CD14-positive monocyte (primary cell): ENCODE results near the gene COL24A1. TPM values are rescaled to one million over a fixed set of nuclear protein-coding genes. Genes with fewer than 3 reads are reported as not detected.

Source experiments
- DNase-seq, 3 donors: peaks; one replicate each; pipeline ENCODE4 v3.0.0-alpha.2; 2011 to 2022
- H2AFZ ChIP-seq: 2 replicates; pipeline ENCODE4 v1.6.0; 2012; ENCODE audit warnings: mild to moderate bottlenecking, low read depth, low read length, inconsistent platforms; ENCODE audit not compliant: insufficient read depth, poor library complexity, severe bottlenecking
- H3K27ac ChIP-seq, 2 donors: 1 replicate in 1 of 2; 2 replicates in 1 of 2; pipeline ENCODE4 v1.5.1; 2012 to 2013; ENCODE audit warnings: low read length in 2 of 2, control low read depth in 1 of 2, inconsistent platforms in 1 of 2, low read depth in 1 of 2, mild to moderate bottlenecking in 1 of 2
- H3K27me3 ChIP-seq, 2 donors: one replicate each; pipeline versions ENCODE4 v1.6.0 to v1.6.1; 2011 to 2013; ENCODE audit warnings: low read length in 2 of 2; ENCODE audit not compliant: control insufficient read depth in 2 of 2, insufficient read depth in 2 of 2
- H3K36me3 ChIP-seq, 2 donors: replicated peaks in 1 of 2; 1 replicate in 1 of 2; 2 replicates in 1 of 2; pipeline versions ENCODE4 v1.5.1 to v1.6.1; 2012 to 2013; ENCODE audit warnings: low read length in 2 of 2, control low read depth in 1 of 2, inconsistent platforms in 1 of 2, mild to moderate bottlenecking in 1 of 2; ENCODE audit not compliant: insufficient read depth in 2 of 2, control insufficient read depth in 1 of 2
- H3K4me1 ChIP-seq, 2 donors: 1 replicate in 1 of 2; 2 replicates in 1 of 2; pipeline versions ENCODE4 v1.5.1 to v1.6.1; 2012 to 2013; ENCODE audit warnings: low read length in 2 of 2, control low read depth in 1 of 2, inconsistent platforms in 1 of 2, mild to moderate bottlenecking in 1 of 2, moderate library complexity in 1 of 2; ENCODE audit not compliant: insufficient read depth in 2 of 2, control insufficient read depth in 1 of 2
- H3K4me2 ChIP-seq: replicated peaks from 2 replicates; pipeline ENCODE3; 2012; ENCODE audit warnings: low read length, moderate library complexity, mild to moderate bottlenecking; ENCODE audit not compliant: poor library complexity, severe bottlenecking; ENCODE audit errors: extremely low read depth
- H3K4me3 ChIP-seq, 3 experiments: fragments of 200-600 bp in 1 of 3; sonication (generic) in 1 of 3; replicated peaks in 1 of 3; 1 replicate in 2 of 3; 2 replicates in 1 of 3; pipeline ENCODE4 v1.5.1; 2011 to 2013; ENCODE audit warnings: low read length in 3 of 3, mild to moderate bottlenecking in 3 of 3, control low read depth in 2 of 3, low read depth in 2 of 3, inconsistent platforms in 1 of 3, moderate library complexity in 1 of 3
- H3K79me2 ChIP-seq: 2 replicates; pipeline ENCODE4 v1.6.0; 2012; ENCODE audit warnings: mild to moderate bottlenecking, control low read depth, inconsistent platforms, low read length, moderate library complexity; ENCODE audit not compliant: insufficient read depth
- H3K9ac ChIP-seq: 2 replicates; pipeline ENCODE4 v1.6.0; 2017; ENCODE audit warnings: low read length, mild to moderate bottlenecking; ENCODE audit not compliant: insufficient read depth, poor library complexity, severe bottlenecking
- H3K9me3 ChIP-seq, 2 donors: replicated peaks in 1 of 2; 1 replicate in 1 of 2; 2 replicates in 1 of 2; pipeline versions ENCODE4 v1.5.1 to v1.6.1; 2012 to 2013; ENCODE audit warnings: low read length in 2 of 2, control low read depth in 1 of 2; ENCODE audit not compliant: control insufficient read depth in 1 of 2, insufficient read depth in 1 of 2
- H4K20me1 ChIP-seq: 2 replicates; pipeline ENCODE4 v1.6.0; 2012; ENCODE audit warnings: mild to moderate bottlenecking, low read length, control low read depth, moderate library complexity; ENCODE audit not compliant: insufficient read depth
- H3K27ac Mint-ChIP-seq, 7 donors: one replicate each; pipeline ENCODE4 v1.8.0; 2020; ENCODE audit warnings: mild to moderate bottlenecking in 7 of 7, mixed read lengths in 7 of 7, moderate library complexity in 6 of 7, inconsistent platforms in 2 of 7
- H3K27me3 Mint-ChIP-seq, 3 donors: one replicate each; pipeline ENCODE4 v1.8.0; 2021 to 2022; ENCODE audit warnings: low read depth in 3 of 3, mild to moderate bottlenecking in 3 of 3, mixed read lengths in 3 of 3, moderate library complexity in 3 of 3, inconsistent platforms in 1 of 3
- H3K36me3 Mint-ChIP-seq, 2 donors: one replicate each; pipeline ENCODE4 v1.8.0; 2020; ENCODE audit warnings: mixed read lengths in 2 of 2, inconsistent platforms in 1 of 2, mild to moderate bottlenecking in 1 of 2
- H3K4me1 Mint-ChIP-seq: one replicate; pipeline ENCODE4 v1.8.0; 2020; ENCODE audit warnings: mild to moderate bottlenecking, mixed read lengths
- H3K4me3 Mint-ChIP-seq, 2 donors: one replicate each; pipeline ENCODE4 v1.8.0; 2020; ENCODE audit warnings: mild to moderate bottlenecking in 2 of 2, mixed read lengths in 2 of 2, moderate library complexity in 1 of 2
- H3K9me3 Mint-ChIP-seq, 7 donors: one replicate each; pipeline ENCODE4 v1.8.0; 2020 to 2022; ENCODE audit warnings: mixed read lengths in 7 of 7, mild to moderate bottlenecking in 6 of 7, moderate library complexity in 6 of 7, inconsistent platforms in 2 of 7
- CTCF ChIP-seq: fragments of 200-600 bp; IDR thresholded peaks from one replicate; pipeline ENCODE4 v1.8.0; 2022; ENCODE audit warnings: antibody characterized with exemption, mild to moderate bottlenecking
- WGBS: methylation state at CpG from one replicate; pipeline ENCODE4 v1.1.5; 2013; ENCODE audit warnings: missing lambda C conversion rate; ENCODE audit not compliant: insufficient coverage; 5-methylcytosine and 5-hydroxymethylcytosine counted together
- intact Hi-C, 2 donors: fragments of 100-400 bp; cut with micrococcal nuclease; formaldehyde crosslinking; loops; one replicate each; pipeline versions ENCODE4 v1.15.0 to v1.15.1; 2023
- polyA minus RNA-seq: library from RNA; depleted of rRNA, polyadenylated mRNA; stranded (reverse); fragments of >200 nt; gene quantifications from 2 replicates; pipeline ENCODE4 v1.2.3, GENCODE V29; 2012
- polyA plus RNA-seq, 3 donors: library from polyadenylated mRNA; depleted of rRNA in 1 of 3; unstranded in 2 of 3; stranded (reverse) in 1 of 3; fragments of 300-500 nt in 2 of 3; fragments of >200 nt in 1 of 3; fragmentation: Illumina TruSeq in 2 of 3; gene quantifications; 1 replicate in 2 of 3; 2 replicates in 1 of 3; pipeline ENCODE4 v1.2.3, GENCODE V29; 2012 to 2021
- total RNA-seq, 12 experiments: library from RNA in 1 of 12; stranded (reverse) in 1 of 12; fragments of 120-200 nt in 1 of 12; gene quantifications; one replicate each; pipeline ENCODE4 v1.2.4 and lab custom pipeline; 2013 to 2026; ENCODE audit warnings: mixed read lengths in 6 of 12, inconsistent platforms in 1 of 12

COL24A1 gene
- 0.83 TPM for total RNA-seq (2013)
- polyA plus RNA-seq, result under 1 TPM in 2 of 3 donors, not detected in 1; 0.05 to 0.13 TPM
- 0.55 and 0.88 TPM in 2 replicates for polyA minus RNA-seq
- total RNA-seq (lab: John Stamatoyannopoulos, UW), result 0.13 to 9.9 (median 3.1) reads per million in 11 experiments

GRCh38 chr1:86156566-86157455, at the start of gene COL24A1:
COL24A1 (minus strand) TSS chr1:86156772; CDS start chr1:86156396, 376 bp downstream.
- H3K9ac ChIP-seq, result peak within 1 kb of the TSS; percentile 48
- H4K20me1 ChIP-seq, result no peaks in the 10 kb centered on the region
- peak within 1 kb of the TSS in 1 of 2 donors; percentile 2 for H3K27ac ChIP-seq
- 11% methylated on average over 48 of the region's 52 CpGs for WGBS
- peaks cover 35 to 48% of the 10 kb centered on the region in 2 donors for H3K4me1 ChIP-seq
- H3K4me3 ChIP-seq, result peak within 1 kb of the TSS; percentile 45 to 79 (median 47)
- H3K9me3 Mint-ChIP-seq, result no peaks in the 10 kb centered on the region
- H3K27me3 Mint-ChIP-seq, result peaks cover 11 to 15% (median 12%) of the 10 kb centered on the region in 3 donors
- peak in 2 of 3 donors; percentile 15 to 33 for DNase-seq
- H3K4me1 Mint-ChIP-seq, result peaks cover 49% of the 10 kb centered on the region
- H2AFZ ChIP-seq, result peak within 1 kb of the TSS; percentile 90
- no peaks in the 10 kb centered on the region for H3K79me2 ChIP-seq
- TF ChIP-seq CTCF, result no peak
- H3K36me3 ChIP-seq, result no peaks in the 10 kb centered on the region
- no peaks in the 10 kb centered on the region for H3K27me3 ChIP-seq
- no peaks in the 10 kb centered on the region for H3K36me3 Mint-ChIP-seq
- H3K4me2 ChIP-seq, result peak within 1 kb of the TSS; percentile 87
- intact Hi-C loops, result no loop called here
- H3K27ac Mint-ChIP-seq, result peak within 1 kb of the TSS in 6 of 7 donors; percentile 30 to 90 (median 72)
- peak within 1 kb of the TSS; percentile 84 to 94 for H3K4me3 Mint-ChIP-seq
- H3K9me3 ChIP-seq, result no peaks in the 10 kb centered on the region

- intact Hi-C loops, result no loop called here
- Histone ChIP-seq H3K36me3 (no peaks in the 10 kb centered on the region), H3K27me3 (no peaks in the 10 kb centered on the region), H3K9me3 (no peaks in the 10 kb centered on the region), H3K4me3 (no peak overlapping the region), H3K9ac (no peak overlapping the region), H3K27ac (no peak overlapping the region), H3K79me2 (no peaks in the 10 kb centered on the region), H3K4me1 (no peaks in the 10 kb centered on the region), H4K20me1 (no peaks in the 10 kb centered on the region), H3K4me2 (no peak overlapping the region), H2AFZ (no peak overlapping the region)
- H3K27ac Mint-ChIP-seq, result no peak overlapping the region
- H3K27me3 Mint-ChIP-seq, result no peaks in the 10 kb centered on the region
- H3K4me3 Mint-ChIP-seq, result no peak overlapping the region
- H3K36me3 Mint-ChIP-seq, result no peaks in the 10 kb centered on the region
- H3K4me1 Mint-ChIP-seq, result no peaks in the 10 kb centered on the region
- WGBS, result no CpG with 5 or more reads among the region's 3 CpGs
- peaks cover 0 to 2% (median 0%) of the 10 kb centered on the region in 7 donors for H3K9me3 Mint-ChIP-seq
- DNase-seq, result no peak
- TF ChIP-seq CTCF, result no peak
These were observed 49.2 kb upstream of the COL24A1 start for GRCh38 chr1:86205741-86206140.
